ENCODE results near the gene TDRD10.

Gene TDRD10

DNA sequence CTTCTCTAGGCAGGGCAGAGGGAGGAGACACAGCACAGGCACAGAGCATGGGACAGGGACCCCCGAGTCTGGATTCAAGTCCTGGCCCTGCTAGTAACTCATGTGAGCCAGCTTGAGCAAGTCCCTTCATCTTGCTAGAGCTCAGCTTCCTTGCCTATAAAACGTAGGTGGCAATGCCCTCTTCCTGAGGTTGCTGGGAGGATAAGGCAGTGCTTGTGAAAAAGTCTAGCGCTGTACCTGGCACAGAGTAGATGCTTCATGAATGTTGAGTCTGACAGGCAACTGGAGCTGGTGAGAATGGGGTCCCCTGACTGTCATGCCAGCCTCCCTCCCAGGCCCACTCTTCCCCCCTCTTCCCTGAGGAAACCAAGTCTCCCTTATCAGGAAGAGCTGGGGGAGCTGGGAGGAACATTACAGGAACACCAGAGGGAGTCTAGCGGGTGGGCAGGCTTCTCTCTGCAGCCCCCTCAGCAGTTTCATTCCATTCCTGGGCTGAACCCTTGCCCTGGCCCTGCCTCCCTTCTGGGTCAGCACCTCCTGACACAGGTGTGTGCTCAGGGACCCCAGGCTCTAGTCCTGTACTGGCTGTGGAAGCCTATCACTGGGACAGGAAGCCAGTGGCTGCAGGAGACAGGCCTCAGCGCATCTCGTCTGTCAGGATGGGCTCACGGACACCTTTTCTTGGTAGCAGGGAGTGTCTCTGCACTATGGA, 75.5 kb downstream of the TDRD10 start:
- DNase-seq (ENCODE audit: low spot score in 2 of 2) (no peak), ATAC-seq (ENCODE audit: low read depth) (no peak)
- Mint-ChIP-seq H3K27me3 (peaks cover 5% of the 10 kb centered on the region), H3K9me3 (no peaks in the 10 kb centered on the region), H3K4me1 (peaks cover 6% of the 10 kb centered on the region), H3K27ac (no peak overlapping the region), H3K36me3 (peaks cover 12% of the 10 kb centered on the region), H3K4me3 (no peak overlapping the region)

DNA sequence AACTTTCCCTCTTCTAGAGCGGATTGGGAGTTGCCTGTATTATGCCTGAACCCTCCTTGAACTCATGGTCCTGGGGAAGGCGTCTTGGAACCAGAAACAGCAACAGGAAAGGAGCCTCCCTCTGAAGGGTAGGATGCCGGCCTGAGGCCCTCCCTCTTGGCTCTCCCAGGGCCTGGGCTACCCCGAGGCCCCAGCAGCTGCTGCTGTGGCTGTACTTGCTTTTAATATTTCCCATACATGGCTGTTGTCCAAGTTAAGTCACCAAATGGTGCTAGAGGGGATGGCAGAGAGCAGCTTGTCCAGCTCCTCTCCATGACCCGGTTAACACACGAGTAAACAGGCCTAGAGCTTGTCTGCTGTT, 76.0 kb downstream of the TDRD10 start:
- H3K9me3 Mint-ChIP-seq: no peaks in the 10 kb centered on the region
- peaks cover 5% of the 10 kb centered on the region for H3K27me3 Mint-ChIP-seq
- no peak overlapping the region for H3K4me3 Mint-ChIP-seq
- peaks cover 6% of the 10 kb centered on the region for H3K4me1 Mint-ChIP-seq
- no peak for DNase-seq (ENCODE audit: low spot score in 2 of 2)
- H3K27ac Mint-ChIP-seq: no peak overlapping the region
- peaks cover 12% of the 10 kb centered on the region for H3K36me3 Mint-ChIP-seq
- ATAC-seq (ENCODE audit: low read depth): no peak

DNA sequence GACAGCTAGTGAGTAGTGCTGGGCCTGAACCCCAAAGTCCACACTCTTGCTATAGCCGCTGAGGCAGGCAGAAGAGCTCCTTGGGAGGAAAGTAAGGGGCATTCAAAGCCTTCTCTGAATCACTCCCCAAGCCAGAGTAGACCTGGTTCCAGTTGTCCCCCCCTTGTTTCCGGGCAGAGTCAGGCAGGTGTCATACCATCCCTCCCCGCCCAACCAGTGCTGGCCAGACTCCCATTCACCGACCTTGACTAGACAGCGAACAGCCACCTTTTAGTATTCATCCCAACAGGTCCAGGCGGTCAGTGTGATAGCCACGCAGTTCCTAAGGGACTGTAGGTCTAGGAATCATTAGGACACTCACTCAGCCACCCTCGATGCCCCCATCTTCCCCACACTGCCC, 77.4 kb downstream of the TDRD10 start:
- no peak for DNase-seq (ENCODE audit: low spot score in 2 of 2)
- no peak for ATAC-seq (ENCODE audit: low read depth)
- Mint-ChIP-seq H3K4me3 (no peak overlapping the region), H3K27me3 (peaks cover 3% of the 10 kb centered on the region), H3K27ac (no peak overlapping the region), H3K36me3 (peaks cover 19% of the 10 kb centered on the region), H3K4me1 (peaks cover 10% of the 10 kb centered on the region), H3K9me3 (no peaks in the 10 kb centered on the region)

DNA sequence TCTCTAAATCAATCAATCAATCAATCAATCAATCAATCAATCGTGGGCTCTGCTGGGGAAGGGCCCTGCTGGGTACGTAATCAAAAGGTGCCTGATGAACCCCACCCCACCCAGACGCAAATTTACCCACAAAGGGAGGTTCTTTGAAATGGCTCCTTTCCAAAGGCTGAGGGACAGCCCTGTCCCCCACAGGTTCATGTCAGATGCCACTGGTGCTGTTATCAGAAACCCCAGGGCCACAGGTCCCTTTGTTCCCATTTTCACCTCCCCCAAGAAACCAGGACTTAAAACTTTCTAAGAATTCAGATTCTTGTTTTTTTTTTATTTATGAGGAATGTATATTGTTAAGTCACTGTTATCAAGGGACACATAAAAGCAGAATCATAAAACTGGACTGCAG, 79.7 kb downstream of the TDRD10 start:
- Mint-ChIP-seq H3K27ac (peak overlapping the region; percentile 41), H3K36me3 (peaks cover 35% of the 10 kb centered on the region), H3K4me3 (no peak overlapping the region), H3K27me3 (no peaks in the 10 kb centered on the region), H3K4me1 (peaks cover 13% of the 10 kb centered on the region), H3K9me3 (no peaks in the 10 kb centered on the region)
- ATAC-seq (ENCODE audit: low read depth) (no peak), DNase-seq (ENCODE audit: low spot score in 2 of 2) (no peak)

DNA sequence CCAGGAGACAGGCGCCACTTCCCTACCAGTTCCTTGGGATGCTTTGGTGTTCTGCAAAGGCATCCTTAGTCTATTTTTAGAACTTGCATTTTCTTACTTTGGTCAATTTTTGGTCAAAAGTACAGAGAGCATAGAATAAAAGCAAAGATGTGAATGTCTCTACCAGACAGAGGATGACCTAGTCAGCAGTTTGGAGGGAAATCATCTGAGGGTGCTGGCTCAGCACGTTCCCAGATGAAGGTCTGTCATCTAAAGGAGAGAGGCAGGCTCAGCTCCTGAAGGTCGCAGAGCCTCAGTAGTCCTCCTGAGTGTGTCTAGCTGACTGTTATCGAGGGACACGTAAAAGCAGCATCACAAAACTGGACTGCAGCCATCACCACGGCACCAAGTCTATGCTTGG, 80.9 kb downstream of the TDRD10 start:
- Mint-ChIP-seq H3K27me3 (no peaks in the 10 kb centered on the region), H3K4me1 (peaks cover 13% of the 10 kb centered on the region), H3K4me3 (no peak overlapping the region), H3K9me3 (no peaks in the 10 kb centered on the region), H3K36me3 (peaks cover 45% of the 10 kb centered on the region), H3K27ac (no peak overlapping the region)
- DNase-seq (ENCODE audit: low spot score in 2 of 2): no peak
- no peak for ATAC-seq (ENCODE audit: low read depth)

DNA sequence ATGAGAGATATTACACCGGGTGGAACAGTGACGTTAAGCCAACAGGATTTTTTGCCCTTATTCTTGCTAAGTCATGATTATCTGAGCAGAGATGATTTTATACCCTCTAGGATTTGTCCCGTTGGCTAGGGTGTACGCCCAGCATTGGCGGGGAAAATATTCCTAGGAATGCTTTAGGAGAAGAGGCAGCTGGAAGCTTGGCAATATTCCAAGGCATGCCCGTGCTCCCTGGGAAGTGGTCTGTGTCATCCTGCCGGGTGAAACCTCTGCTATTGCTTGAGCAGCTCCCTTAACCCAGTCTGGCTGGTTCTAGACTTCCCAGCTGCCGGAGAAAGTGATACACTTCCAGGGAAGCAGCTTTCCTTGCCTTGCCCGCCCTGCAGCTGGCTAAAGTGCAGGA, 81.8 kb downstream of the TDRD10 start:
- Mint-ChIP-seq H3K4me1 (peaks cover 13% of the 10 kb centered on the region), H3K27ac (peak overlapping the region; percentile 64), H3K9me3 (no peaks in the 10 kb centered on the region), H3K27me3 (no peaks in the 10 kb centered on the region), H3K4me3 (no peak overlapping the region), H3K36me3 (peaks cover 48% of the 10 kb centered on the region)
- no peak for DNase-seq (ENCODE audit: low spot score in 2 of 2)
- ATAC-seq (ENCODE audit: low read depth): no peak

DNA sequence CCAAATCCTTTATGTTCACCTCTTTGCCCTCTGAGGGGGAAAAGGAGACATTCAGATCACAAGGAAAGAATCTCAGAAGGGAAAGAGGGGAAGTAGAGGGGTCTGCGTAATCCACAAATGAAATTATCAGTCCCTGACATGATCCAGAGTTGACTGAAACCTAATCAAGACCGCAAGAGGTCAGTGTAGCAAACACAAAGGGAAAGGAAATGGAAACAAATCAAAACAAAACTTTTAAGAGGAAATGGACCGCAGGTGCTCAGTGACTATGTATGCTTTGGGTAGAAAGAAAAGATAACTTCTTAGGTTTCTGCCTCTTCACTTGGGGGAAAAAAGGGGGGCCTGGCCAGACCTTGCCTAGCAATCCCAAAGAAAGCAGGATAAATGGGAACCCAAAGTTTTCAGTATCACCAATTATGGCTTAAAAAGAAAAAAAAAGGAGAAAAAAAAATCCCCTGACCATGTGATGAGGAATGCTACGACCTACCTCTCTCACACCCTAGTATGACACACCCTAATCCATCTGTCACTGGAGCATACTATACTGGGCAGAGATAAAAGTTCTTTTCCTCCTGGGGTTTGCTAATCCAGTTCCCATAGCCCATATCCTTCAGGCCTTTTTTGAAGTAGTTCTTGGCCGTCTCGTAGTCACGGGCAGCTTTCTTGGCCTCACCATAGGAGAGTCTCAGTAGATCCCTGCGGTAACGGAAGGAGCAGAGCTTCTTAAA, 82.4 kb downstream of the TDRD10 start:
- Mint-ChIP-seq H3K36me3 (peaks cover 48% of the 10 kb centered on the region), H3K27ac (peak overlapping the region; percentile 67), H3K4me1 (peaks cover 13% of the 10 kb centered on the region), H3K27me3 (no peaks in the 10 kb centered on the region), H3K4me3 (no peak overlapping the region), H3K9me3 (no peaks in the 10 kb centered on the region)
- ATAC-seq (ENCODE audit: low read depth): peak; percentile 81
- DNase-seq (ENCODE audit: low spot score in 2 of 2): no peak

DNA sequence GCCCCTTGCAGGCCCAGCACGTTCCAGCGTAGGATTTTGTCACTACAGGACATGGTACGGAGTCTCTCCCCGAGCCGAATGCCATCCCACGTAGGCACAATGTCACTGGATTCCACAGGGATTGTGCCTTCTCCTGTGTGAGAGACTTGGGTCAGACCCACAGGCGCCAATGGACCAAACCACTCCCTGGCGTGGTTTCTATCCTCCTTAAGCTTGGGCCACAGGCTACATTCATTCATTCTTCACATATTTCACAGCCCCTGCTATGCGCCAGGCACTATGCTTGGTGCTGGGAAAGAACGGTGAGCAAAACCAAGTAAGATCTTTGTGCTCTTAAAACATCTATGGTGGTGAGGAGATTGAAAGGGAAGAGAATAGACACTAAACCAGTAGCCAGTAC, 84.2 kb downstream of the TDRD10 start:
- Mint-ChIP-seq H3K27ac (peak overlapping the region; percentile 67), H3K36me3 (peaks cover 52% of the 10 kb centered on the region), H3K4me3 (no peak overlapping the region), H3K27me3 (no peaks in the 10 kb centered on the region), H3K4me1 (peaks cover 13% of the 10 kb centered on the region), H3K9me3 (no peaks in the 10 kb centered on the region)
- DNase-seq (ENCODE audit: low spot score in 2 of 2): no peak
- ATAC-seq (ENCODE audit: low read depth): no peak

DNA sequence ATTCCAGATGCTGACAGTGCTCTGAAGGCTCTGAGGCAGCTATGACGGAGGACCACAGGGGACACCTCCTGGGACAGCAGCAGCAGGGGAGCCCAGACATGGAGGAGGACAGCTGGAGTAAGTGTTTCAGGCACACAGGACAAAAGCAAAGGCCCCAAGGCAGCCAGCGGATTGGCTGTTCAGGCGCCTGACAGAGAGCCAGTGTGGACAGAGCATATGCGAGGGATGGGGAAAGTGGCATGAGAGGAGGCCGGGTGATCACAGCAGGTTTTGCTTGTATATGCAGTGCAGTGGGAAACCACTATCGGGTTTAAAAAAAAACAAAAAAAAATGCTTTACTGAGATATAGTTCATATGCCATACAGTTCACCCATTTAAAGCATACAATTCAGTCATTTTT, 84.6 kb downstream of the TDRD10 start:
- ATAC-seq (ENCODE audit: low read depth) (no peak), DNase-seq (ENCODE audit: low spot score in 2 of 2) (no peak)
- Mint-ChIP-seq H3K4me1 (peaks cover 13% of the 10 kb centered on the region), H3K9me3 (no peaks in the 10 kb centered on the region), H3K4me3 (no peak overlapping the region), H3K27me3 (no peaks in the 10 kb centered on the region), H3K36me3 (peaks cover 54% of the 10 kb centered on the region), H3K27ac (peak overlapping the region; percentile 6)

DNA sequence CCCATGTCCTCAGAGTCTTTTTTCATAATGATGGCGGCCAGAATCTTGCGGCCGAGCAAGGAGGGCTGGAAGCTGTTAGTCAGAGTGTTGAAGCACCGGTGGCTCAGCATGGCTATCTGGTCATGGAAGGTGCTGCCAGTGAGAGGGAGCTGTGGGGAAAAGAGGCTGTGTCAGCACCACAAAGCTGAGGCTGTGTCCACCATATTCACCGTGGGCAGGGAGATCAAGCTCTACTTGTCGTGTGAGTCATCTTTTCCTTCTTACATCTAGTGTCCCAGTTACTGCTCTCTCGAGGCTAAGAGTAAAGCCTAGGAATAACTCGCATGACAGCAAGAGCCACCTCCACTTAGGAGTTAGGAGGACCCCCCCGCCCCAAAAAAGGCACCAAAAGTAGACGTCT, 87.8 kb downstream of the TDRD10 start:
- no peak for ATAC-seq (ENCODE audit: low read depth)
- peaks cover 62% of the 10 kb centered on the region for H3K36me3 Mint-ChIP-seq

DNA sequence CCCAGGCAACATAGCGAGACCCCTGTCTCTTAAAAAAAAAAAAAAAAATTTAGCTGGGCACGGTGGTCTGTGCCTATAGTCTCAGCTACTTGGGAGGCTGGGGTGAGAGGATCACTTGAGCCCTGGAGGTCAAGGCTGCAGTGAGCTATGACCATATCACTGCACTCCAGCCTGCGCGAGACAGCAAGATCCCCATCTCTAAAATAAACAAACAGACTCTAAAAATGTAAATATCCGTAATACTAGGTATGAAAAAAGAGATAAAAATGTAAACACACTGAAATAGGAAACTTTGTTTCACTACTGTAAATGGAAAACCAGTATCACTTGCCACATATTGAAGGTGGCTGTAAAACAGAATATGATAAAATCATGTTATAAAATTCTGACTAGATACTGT, 88.7 kb downstream of the TDRD10 start:
- no peaks in the 10 kb centered on the region for H3K27me3 Mint-ChIP-seq
- H3K27ac Mint-ChIP-seq: no peak overlapping the region
- H3K36me3 Mint-ChIP-seq: peaks cover 56% of the 10 kb centered on the region
- H3K4me3 Mint-ChIP-seq: no peak overlapping the region
- DNase-seq (ENCODE audit: low spot score in 2 of 2) (no peak), ATAC-seq (ENCODE audit: low read depth) (no peak)
- H3K9me3 Mint-ChIP-seq: no peaks in the 10 kb centered on the region
- H3K4me1 Mint-ChIP-seq: peaks cover 3% of the 10 kb centered on the region

More for the DNA sequence above, 87.8 kb downstream of the TDRD10 start:
- DNase-seq (ENCODE audit: low spot score in 2 of 2): no peak
- H3K4me1 Mint-ChIP-seq: peaks cover 8% of the 10 kb centered on the region
- H3K9me3 Mint-ChIP-seq: no peaks in the 10 kb centered on the region
- H3K4me3 Mint-ChIP-seq: no peak overlapping the region
- no peaks in the 10 kb centered on the region for H3K27me3 Mint-ChIP-seq
- H3K27ac Mint-ChIP-seq: no peak overlapping the region

DNA sequence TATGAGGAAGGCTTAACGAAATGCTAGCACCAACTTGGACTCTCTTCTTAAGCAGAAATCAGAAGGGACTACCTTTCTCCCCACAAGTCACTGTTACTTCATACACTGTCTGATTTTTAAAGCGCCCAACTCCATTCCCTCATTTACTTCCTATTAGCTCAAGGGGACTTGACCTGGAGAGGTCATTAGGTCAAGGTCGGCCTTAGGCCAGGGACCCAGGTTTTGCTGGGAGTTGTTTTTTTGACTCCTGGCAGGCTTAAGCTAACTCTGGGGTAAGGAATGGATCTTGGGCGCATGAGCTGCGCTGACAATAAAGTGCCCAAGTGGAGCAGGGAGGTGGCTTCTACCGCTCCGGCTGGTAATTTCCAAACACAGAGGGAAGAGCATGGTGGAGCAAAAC, 89.2 kb downstream of the TDRD10 start:
- Mint-ChIP-seq H3K36me3 (peaks cover 53% of the 10 kb centered on the region), H3K4me3 (no peak overlapping the region), H3K27ac (no peak overlapping the region)

DNA sequence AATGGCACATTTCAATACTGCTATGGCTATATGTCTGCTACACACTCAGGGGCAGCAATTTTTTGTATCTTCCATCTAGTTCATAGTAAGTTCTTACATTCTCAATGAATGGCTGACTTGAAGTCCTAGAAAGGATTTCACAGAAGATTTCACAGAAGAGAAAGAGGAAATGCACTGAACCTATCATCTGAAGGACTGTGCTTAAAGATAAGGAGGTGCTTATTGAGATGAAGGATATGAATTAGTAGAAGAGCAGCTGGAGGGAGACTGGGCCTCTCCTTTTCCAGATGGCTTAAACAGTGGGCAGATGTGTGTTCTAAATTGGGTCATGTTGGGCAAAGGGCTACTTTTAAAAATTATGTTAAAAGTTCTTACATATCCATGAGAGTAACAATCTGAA, 91.4 kb downstream of the TDRD10 start:
- ATAC-seq (ENCODE audit: low read depth) (no peak), DNase-seq (ENCODE audit: low spot score in 2 of 2) (no peak)
- peaks cover 47% of the 10 kb centered on the region for H3K36me3 Mint-ChIP-seq
- H3K27me3 Mint-ChIP-seq: no peaks in the 10 kb centered on the region
- no peak overlapping the region for H3K27ac Mint-ChIP-seq
- no peak overlapping the region for H3K4me3 Mint-ChIP-seq
- no peaks in the 10 kb centered on the region for H3K4me1 Mint-ChIP-seq
- H3K9me3 Mint-ChIP-seq: no peaks in the 10 kb centered on the region

More for the DNA sequence above, 89.2 kb downstream of the TDRD10 start:
- Mint-ChIP-seq H3K4me1 (peaks cover 2% of the 10 kb centered on the region), H3K27me3 (no peaks in the 10 kb centered on the region), H3K9me3 (no peaks in the 10 kb centered on the region)
- ATAC-seq (ENCODE audit: low read depth) (no peak), DNase-seq (ENCODE audit: low spot score in 2 of 2) (no peak)

DNA sequence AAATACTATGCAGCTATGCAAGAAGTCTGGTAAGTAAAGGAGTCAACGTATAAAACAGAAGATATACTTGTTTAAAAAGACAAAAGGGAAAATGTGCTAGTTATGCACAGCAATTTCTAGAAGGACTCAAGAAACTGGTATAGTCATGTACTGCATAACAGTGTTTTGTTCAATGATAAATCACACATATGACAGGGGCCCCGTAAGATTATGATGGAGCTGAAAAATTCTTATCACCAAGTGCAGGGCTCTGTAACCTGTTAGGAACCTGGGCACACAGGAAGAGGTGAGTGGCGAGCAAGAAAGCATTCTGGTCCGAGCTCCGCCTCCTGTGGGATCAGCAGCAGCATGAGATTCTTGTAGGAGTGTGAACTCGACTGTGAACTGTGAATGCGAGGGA, 92.8 kb downstream of the TDRD10 start:
- Mint-ChIP-seq H3K27me3 (no peaks in the 10 kb centered on the region), H3K36me3 (peaks cover 42% of the 10 kb centered on the region), H3K9me3 (no peaks in the 10 kb centered on the region), H3K4me1 (peaks cover 3% of the 10 kb centered on the region), H3K27ac (no peak overlapping the region), H3K4me3 (no peak overlapping the region)
- no peak for ATAC-seq (ENCODE audit: low read depth)
- DNase-seq (ENCODE audit: low spot score in 2 of 2): no peak

DNA sequence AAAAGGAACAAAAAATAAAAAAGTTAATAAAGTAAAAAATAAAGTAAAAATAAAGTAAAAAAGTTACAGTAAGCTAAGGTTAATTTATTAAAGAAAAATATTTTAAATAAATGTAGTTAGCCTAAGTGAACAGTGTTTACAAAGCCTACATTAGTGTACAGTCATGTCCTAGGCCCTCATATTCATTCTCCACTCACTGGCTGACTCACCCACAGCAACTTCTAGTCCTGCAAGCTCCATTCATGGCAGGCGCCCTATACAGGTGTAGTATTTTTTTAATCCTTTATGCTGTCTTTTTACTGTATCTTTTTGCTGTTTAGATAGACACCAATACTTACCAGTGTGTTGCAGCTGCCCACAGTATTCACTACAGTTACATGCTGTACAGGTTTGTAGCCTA, 93.6 kb downstream of the TDRD10 start:
- H3K27ac Mint-ChIP-seq: no peak overlapping the region
- H3K4me1 Mint-ChIP-seq: peaks cover 6% of the 10 kb centered on the region
- H3K4me3 Mint-ChIP-seq: no peak overlapping the region
- peaks cover 42% of the 10 kb centered on the region for H3K36me3 Mint-ChIP-seq
- no peak for DNase-seq (ENCODE audit: low spot score in 2 of 2)
- ATAC-seq (ENCODE audit: low read depth): no peak
- H3K9me3 Mint-ChIP-seq: no peaks in the 10 kb centered on the region
- H3K27me3 Mint-ChIP-seq: no peaks in the 10 kb centered on the region
